Measurements from ENCODE around the gene MYL6.
A peak's percentile ranks its signal among the peaks of the same experiment; 100 is the strongest.

The MYL6 gene

DNA sequence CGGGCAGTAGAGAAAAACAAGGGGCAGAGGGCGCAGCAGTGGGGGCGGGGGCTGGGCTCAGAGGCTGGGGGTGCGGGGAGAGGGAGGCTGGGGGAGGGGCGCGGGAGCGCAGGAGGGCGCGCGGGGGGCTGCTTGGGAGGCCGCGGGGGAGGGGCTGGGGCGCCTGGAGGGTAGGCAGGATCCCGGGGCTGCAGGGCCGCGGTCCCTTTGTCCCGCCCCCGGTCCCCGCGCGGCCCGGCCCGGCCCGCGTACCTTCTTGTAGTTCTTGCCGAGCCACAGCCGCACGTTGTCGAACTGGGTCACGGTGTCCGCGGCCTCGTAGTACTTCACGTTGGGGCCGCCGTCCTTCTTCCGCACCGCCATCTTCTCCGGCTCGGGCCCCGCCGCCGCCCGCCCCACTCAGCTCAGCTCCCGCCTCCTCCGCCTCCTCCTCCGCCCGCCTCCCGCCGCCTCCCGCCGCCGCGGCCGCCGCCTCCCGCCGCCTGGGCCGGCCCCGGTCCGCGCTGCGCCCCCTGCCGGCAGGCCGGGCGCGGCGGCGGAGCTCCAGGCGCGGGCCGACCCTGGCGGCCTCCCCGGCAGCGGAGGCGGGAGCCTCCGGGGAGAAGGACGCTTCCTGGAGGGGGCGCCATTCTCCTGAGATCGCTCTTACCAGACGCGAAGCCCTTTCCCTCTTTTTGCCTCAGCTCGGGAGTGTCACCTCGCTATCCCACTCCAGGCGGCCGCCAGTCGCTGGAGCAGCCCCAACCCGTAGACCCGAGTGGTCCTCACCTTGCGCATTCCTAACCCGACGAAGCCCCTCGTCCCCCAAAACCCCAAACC is 31.1 kb downstream of the MYL6 start, which contains the start of gene SMARCC2:
TSS of gene SMARCC2 (minus strand) at position 385 of the 819 bp plus-strand sequence. CDS start at position 363, 22 bp downstream.
- H3K4me3 ChIP-seq (replicated peaks; ENCODE audit: insufficient read depth, low read length): peak within 1 kb of the TSS; percentile 86
- no peaks in the 10 kb centered on the region for H3K27me3 ChIP-seq (ENCODE audit: insufficient read depth, poor library complexity, severe bottlenecking)
- TF ChIP-seq POLR2AphosphoS5 (IDR thresholded peaks at IDR 0.05; ENCODE audit: low read depth): peak; percentile 57; the same call in 1 of the 2 replicates
- TF ChIP-seq, protein P1, sequence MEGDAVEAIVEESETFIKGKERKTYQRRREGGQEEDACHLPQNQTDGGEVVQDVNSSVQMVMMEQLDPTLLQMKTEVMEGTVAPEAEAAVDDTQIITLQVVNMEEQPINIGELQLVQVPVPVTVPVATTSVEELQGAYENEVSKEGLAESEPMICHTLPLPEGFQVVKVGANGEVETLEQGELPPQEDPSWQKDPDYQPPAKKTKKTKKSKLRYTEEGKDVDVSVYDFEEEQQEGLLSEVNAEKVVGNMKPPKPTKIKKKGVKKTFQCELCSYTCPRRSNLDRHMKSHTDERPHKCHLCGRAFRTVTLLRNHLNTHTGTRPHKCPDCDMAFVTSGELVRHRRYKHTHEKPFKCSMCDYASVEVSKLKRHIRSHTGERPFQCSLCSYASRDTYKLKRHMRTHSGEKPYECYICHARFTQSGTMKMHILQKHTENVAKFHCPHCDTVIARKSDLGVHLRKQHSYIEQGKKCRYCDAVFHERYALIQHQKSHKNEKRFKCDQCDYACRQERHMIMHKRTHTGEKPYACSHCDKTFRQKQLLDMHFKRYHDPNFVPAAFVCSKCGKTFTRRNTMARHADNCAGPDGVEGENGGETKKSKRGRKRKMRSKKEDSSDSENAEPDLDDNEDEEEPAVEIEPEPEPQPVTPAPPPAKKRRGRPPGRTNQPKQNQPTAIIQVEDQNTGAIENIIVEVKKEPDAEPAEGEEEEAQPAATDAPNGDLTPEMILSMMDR (IDR thresholded peaks at IDR 0.05; ENCODE audit: insufficient read depth, low read length): peak; percentile 58
- TF ChIP-seq, protein P2, sequence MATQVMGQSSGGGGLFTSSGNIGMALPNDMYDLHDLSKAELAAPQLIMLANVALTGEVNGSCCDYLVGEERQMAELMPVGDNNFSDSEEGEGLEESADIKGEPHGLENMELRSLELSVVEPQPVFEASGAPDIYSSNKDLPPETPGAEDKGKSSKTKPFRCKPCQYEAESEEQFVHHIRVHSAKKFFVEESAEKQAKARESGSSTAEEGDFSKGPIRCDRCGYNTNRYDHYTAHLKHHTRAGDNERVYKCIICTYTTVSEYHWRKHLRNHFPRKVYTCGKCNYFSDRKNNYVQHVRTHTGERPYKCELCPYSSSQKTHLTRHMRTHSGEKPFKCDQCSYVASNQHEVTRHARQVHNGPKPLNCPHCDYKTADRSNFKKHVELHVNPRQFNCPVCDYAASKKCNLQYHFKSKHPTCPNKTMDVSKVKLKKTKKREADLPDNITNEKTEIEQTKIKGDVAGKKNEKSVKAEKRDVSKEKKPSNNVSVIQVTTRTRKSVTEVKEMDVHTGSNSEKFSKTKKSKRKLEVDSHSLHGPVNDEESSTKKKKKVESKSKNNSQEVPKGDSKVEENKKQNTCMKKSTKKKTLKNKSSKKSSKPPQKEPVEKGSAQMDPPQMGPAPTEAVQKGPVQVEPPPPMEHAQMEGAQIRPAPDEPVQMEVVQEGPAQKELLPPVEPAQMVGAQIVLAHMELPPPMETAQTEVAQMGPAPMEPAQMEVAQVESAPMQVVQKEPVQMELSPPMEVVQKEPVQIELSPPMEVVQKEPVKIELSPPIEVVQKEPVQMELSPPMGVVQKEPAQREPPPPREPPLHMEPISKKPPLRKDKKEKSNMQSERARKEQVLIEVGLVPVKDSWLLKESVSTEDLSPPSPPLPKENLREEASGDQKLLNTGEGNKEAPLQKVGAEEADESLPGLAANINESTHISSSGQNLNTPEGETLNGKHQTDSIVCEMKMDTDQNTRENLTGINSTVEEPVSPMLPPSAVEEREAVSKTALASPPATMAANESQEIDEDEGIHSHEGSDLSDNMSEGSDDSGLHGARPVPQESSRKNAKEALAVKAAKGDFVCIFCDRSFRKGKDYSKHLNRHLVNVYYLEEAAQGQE (IDR thresholded peaks at IDR 0.05; ENCODE audit: insufficient replicate concordance, low read depth): no peak
- H3K27ac ChIP-seq (replicated peaks): peak within 1 kb of the TSS; percentile 78
- DNase-seq (ENCODE audit: low read depth in 1 of 2, low spot score in 1 of 2): peak; percentile 84 to 86

DNA sequence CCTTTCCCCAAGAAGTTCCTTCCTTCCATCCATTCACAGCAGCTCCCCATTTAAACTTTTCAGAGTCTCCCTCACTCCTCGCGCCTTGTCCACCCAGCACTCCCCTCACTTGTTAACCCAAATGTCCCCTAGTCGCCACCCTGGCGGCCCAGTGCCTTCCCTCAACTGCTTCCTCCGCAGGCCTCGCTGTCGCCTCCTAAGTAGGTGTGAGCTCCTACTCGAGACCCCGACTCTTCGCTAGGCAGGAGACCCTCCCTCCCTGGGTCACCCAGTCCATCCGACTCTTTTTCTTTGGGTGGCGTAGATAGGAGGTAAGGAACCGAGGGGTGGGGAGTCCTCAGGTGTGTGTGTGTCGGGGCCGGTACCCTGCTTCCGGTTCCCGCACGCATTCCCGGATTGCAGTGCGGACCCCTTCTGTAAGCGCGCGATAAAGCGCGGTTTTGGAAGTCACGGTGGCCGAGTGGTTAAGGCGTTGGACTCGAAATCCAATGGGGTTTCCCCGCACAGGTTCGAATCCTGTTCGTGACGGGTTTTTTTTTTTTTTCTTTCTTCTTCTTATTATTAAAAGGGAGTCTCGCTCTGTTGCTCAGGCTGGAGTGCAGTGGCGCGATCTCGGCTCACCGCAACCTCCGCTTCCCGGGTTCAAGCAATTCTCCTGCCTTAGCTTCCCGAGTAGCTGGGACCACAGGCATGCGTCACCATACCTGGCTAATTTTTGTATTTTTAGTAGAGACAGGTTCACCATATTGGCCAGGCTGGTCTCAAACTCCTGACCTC is 31.9 kb downstream of the MYL6 start:
- Histone ChIP-seq H3K27ac (replicated peaks) (peak overlapping the region; percentile 71), H3K27me3 (ENCODE audit: insufficient read depth, poor library complexity, severe bottlenecking) (no peaks in the 10 kb centered on the region), H3K4me3 (replicated peaks; ENCODE audit: insufficient read depth, low read length) (peak overlapping the region; percentile 77)
- DNase-seq (ENCODE audit: low read depth in 1 of 2, low spot score in 1 of 2): peak; percentile 63 to 75
- TF ChIP-seq, protein P2 (IDR thresholded peaks at IDR 0.05; ENCODE audit: insufficient replicate concordance, low read depth): no peak
- peak; percentile 11; the same call in 1 of the 2 replicates for TF ChIP-seq POLR2AphosphoS5 (IDR thresholded peaks at IDR 0.05; ENCODE audit: low read depth)
- TF ChIP-seq GABPA (IDR thresholded peaks at IDR 0.05; ENCODE audit: low read depth): peak; percentile 65; the same call in 1 of the 2 replicates
- TF ChIP-seq, protein P1 (IDR thresholded peaks at IDR 0.05; ENCODE audit: insufficient read depth, low read length): no peak
- TF ChIP-seq SPI1 (IDR thresholded peaks at IDR 0.05; ENCODE audit: borderline replicate concordance, low read depth): no peak

DNA sequence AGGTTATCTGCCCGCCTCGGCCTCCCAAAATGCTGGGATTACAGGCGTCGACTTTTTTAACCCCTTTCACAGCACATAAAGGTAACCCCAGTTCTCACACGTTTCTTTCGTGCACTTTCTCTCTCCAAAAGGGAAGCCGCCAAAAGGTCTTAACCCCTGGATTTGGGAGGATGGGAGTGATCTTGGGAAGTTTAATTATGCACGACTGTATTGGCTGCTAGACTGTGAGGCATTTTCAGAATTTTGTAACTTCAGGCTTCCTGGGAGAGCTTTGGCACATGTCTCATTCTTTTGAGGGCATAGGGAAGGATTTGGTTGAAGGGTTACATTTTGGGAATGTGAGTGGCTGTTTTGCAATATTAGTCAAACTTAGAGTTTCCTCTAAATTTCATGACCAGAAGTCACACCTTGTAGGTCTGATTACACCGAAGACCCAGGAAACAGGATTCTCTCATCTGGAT is 32.6 kb downstream of the MYL6 start:
- TF ChIP-seq, protein P2 (IDR thresholded peaks at IDR 0.05; ENCODE audit: insufficient replicate concordance, low read depth): no peak
- TF ChIP-seq, protein P1 (IDR thresholded peaks at IDR 0.05; ENCODE audit: insufficient read depth, low read length): no peak
- TF ChIP-seq SPI1 (IDR thresholded peaks at IDR 0.05; ENCODE audit: borderline replicate concordance, low read depth): no peak
- TF ChIP-seq POLR2AphosphoS5 (IDR thresholded peaks at IDR 0.05; ENCODE audit: low read depth): no peak
- TF ChIP-seq GABPA (IDR thresholded peaks at IDR 0.05; ENCODE audit: low read depth): no peak
- H3K27ac ChIP-seq (replicated peaks): peak overlapping the region; percentile 71
- peak overlapping the region; percentile 77 for H3K4me3 ChIP-seq (replicated peaks; ENCODE audit: insufficient read depth, low read length)
- DNase-seq (ENCODE audit: low read depth in 1 of 2, low spot score in 1 of 2): no peak
- no peaks in the 10 kb centered on the region for H3K27me3 ChIP-seq (ENCODE audit: insufficient read depth, poor library complexity, severe bottlenecking)

Measured in HL-60 (cell line).